Measurements from ENCODE around the gene TAPT1. TPM values are rescaled to one million over a fixed set of nuclear protein-coding genes. Genes with fewer than 3 reads are reported as not detected.

TAPT1 gene
- total RNA-seq, 1 donor from 2014 or later = 7.0 TPM

DNA sequence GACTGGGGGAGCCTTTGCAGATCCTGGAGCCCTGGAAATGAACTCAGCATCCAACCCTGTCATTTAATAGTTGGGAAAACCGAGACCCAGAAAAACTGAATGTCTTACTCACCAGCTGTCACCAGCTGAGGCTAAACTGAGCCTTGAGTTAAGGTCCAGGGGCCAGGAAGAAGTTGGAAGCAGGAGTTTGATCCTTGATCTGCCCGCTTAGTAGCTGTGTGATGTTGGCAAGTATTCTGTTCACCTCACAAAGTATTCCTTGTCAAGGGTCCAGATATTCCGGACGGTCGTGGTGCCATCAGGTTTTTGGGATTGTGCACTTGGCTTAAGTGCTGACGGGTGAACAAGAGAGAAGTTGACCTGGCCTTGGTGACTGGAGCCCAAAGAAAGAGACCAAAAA, 111.7 kb downstream of the TAPT1 start:
- no peak overlapping the region for H3K4me3 ChIP-seq (ENCODE audit: low read depth, low read length)
- TF ChIP-seq, protein P1, sequence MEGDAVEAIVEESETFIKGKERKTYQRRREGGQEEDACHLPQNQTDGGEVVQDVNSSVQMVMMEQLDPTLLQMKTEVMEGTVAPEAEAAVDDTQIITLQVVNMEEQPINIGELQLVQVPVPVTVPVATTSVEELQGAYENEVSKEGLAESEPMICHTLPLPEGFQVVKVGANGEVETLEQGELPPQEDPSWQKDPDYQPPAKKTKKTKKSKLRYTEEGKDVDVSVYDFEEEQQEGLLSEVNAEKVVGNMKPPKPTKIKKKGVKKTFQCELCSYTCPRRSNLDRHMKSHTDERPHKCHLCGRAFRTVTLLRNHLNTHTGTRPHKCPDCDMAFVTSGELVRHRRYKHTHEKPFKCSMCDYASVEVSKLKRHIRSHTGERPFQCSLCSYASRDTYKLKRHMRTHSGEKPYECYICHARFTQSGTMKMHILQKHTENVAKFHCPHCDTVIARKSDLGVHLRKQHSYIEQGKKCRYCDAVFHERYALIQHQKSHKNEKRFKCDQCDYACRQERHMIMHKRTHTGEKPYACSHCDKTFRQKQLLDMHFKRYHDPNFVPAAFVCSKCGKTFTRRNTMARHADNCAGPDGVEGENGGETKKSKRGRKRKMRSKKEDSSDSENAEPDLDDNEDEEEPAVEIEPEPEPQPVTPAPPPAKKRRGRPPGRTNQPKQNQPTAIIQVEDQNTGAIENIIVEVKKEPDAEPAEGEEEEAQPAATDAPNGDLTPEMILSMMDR (conservative IDR thresholded peaks at IDR 0.05; ENCODE audit: low read depth, low read length) = no peak
- no peak for DNase-seq (ENCODE audit: low read depth)

DNA sequence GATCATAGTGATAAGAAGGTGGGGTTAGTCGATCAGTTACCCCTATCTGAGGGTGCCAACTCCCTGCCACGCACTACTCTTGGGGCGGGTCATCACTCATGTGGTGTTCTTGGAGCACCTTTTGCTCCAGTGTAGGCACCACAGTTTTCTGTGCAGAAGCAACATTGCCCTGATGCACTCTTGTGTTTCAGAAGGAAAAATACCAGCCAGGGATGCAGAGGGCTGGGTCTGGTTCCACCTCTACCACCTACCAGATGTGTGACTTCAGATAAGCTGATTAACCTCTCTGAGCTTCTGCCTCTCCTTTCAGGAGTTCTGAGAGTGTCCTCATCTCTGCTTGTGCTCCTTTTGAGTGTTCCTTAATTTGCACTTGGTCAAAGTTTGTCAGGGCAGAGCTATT, 112.5 kb downstream of the TAPT1 start:
- no peak for DNase-seq (ENCODE audit: low read depth)
- no peak overlapping the region for H3K4me3 ChIP-seq (ENCODE audit: low read depth, low read length)
- TF ChIP-seq, protein P1 (conservative IDR thresholded peaks at IDR 0.05; ENCODE audit: low read depth, low read length) = no peak

DNA sequence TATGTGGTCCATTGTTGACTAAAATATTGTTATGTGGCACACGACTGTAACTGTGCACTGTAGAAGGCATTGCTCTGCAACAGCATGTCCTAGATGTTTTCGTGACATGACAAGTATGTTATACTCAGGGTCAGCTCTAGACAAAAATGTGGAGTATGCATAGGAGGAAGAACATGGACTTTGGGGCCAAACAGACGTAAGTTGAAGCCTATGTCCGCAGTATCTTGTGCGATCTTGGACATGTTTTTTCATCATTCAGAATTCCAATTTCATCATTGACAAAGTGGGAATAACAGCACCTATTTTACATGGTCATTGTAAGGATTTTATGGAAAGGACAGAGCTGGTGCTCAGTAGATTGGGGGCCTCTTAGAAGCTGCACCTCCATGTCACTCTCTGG, 114.7 kb downstream of the TAPT1 start:
- TF ChIP-seq, protein P1 (conservative IDR thresholded peaks at IDR 0.05; ENCODE audit: low read depth, low read length) = no peak
- no peak for DNase-seq (ENCODE audit: low read depth)
- no peak overlapping the region for H3K4me3 ChIP-seq (ENCODE audit: low read depth, low read length)

DNA sequence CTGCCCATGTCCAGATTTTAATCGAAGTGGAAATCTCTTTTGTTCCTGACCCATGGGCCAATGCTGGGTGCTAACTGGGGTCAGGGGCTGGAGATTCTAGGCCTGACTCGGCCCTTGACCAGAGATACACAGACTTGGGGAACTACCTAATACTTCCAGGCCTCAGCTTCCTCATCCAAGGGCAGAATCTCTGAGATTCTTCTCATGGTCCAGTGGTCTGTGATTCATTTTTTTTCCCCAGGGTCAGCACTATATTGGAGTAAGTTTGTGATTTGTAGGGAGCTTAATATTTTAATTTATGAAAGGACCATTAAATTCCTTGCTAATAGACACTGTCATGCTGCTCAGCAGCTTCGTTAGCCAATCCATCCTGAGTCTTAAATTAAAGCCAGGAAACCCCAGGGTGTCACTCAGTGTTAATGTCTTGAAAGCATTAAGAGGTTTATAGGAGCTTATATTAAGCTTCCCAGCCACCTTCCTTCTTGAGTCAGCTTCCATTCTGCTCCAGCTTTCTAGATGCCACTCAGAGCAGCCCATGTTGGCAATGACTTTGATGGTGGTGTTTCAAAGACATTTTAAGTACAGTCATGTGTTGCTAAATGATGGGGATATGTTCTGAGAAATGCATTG, 115.5 kb downstream of the TAPT1 start:
- TF ChIP-seq, protein P1 (conservative IDR thresholded peaks at IDR 0.05; ENCODE audit: low read depth, low read length) = no peak
- DNase-seq (ENCODE audit: low read depth) = no peak
- H3K4me3 ChIP-seq (ENCODE audit: low read depth, low read length) = no peak overlapping the region

Other genes starting within 250 kb of the TAPT1 start
- gene PROM1, start 142.4 kb downstream of the TAPT1 start, total RNA-seq = 41.9 and 69.6 TPM in 2 replicates

Measured in epithelial cell of proximal tubule (primary cell).